ENCODE measurements around the gene SMAD6.

SMAD6 gene

DNA sequence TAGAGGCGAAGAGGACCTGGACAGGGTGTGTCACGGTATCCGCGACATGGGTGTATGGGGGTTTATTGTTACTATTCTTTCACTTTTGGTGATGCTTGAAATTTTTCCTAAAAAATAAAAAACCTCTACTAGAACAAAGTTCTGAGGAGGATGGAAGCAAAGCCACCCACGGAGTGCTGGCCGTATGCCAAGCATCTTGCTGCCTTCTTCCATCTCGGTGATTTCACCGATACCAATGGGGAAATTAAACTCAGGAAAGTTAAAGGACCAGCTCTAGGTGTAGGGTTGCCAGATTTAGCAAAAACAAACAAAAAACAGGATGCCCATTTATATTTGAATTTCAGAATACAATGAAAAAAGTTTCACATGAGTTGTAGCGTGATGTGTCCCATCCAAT is 33.9 kb downstream of the SMAD6 start:
- Histone ChIP-seq H2BK5ac (ENCODE audit: low read depth, low read length, poor library complexity) (no peak overlapping the region), H2BK12ac (ENCODE audit: low read length) (no peak overlapping the region), H3K18ac (ENCODE audit: low read length) (no peak overlapping the region), H2AFZ (ENCODE audit: insufficient read depth, low read length, poor library complexity) (no peak overlapping the region), H3K4ac (ENCODE audit: low read depth, low read length) (no peak overlapping the region), H3K27me3 (ENCODE audit: insufficient read depth, low read length) (no peaks in the 10 kb centered on the region), H4K8ac (ENCODE audit: low read depth, low read length) (no peak overlapping the region), H3K4me2 (ENCODE audit: low read length) (no peak overlapping the region), H3K9me3 (ENCODE audit: insufficient read depth, low read depth, low read length) (peaks cover 2% of the 10 kb centered on the region), H3K9ac (ENCODE audit: low read length) (no peak overlapping the region), H3K4me1 (ENCODE audit: control insufficient read depth in 1 of 2, insufficient read depth in 2 of 2, low read length in 2 of 2) (no peaks in the 10 kb centered on the region), H3K79me1 (ENCODE audit: low read length) (no peaks in the 10 kb centered on the region), H3K36me3 (ENCODE audit: control insufficient read depth in 1 of 2, insufficient read depth in 2 of 2, low read length in 2 of 2) (peaks cover 44 to 59% of the 10 kb centered on the region in 2 experiments), H2AK5ac (ENCODE audit: low read length) (no peak overlapping the region), H3K79me2 (ENCODE audit: control insufficient read depth, insufficient read depth, low read length, poor library complexity) (peaks cover 5% of the 10 kb centered on the region), H4K91ac (ENCODE audit: low read depth, low read length) (no peak overlapping the region), H3K14ac (ENCODE audit: low read length) (no peak overlapping the region), H2BK120ac (ENCODE audit: insufficient read depth, low read length, poor library complexity) (no peak overlapping the region), H3K23ac (ENCODE audit: low read length) (no peak overlapping the region), H3K4me3 (ENCODE audit: low read depth, low read length) (no peak overlapping the region), H4K12ac (ENCODE audit: low read depth, low read length) (no peak overlapping the region), H3K27ac (ENCODE audit: low read depth, low read length) (no peak overlapping the region)
- no peak for DNase-seq
- no CpG with 5 or more reads among the region's 9 CpGs for WGBS (ENCODE audit: extremely low coverage, insufficient coverage, insufficient read length)

- Histone ChIP-seq H3K27me3 (ENCODE audit: insufficient read depth, low read length) (no peaks in the 10 kb centered on the region), H3K18ac (ENCODE audit: low read length) (no peak overlapping the region), H4K12ac (ENCODE audit: low read depth, low read length) (no peak overlapping the region), H3K14ac (ENCODE audit: low read length) (no peak overlapping the region), H3K27ac (ENCODE audit: low read depth, low read length) (no peak overlapping the region), H2BK120ac (ENCODE audit: insufficient read depth, low read length, poor library complexity) (no peak overlapping the region), H3K4me3 (ENCODE audit: low read depth, low read length) (no peak overlapping the region), H2AK5ac (ENCODE audit: low read length) (no peak overlapping the region), H3K4me2 (ENCODE audit: low read length) (no peak overlapping the region), H4K8ac (ENCODE audit: low read depth, low read length) (no peak overlapping the region), H3K79me1 (ENCODE audit: low read length) (no peaks in the 10 kb centered on the region), H2BK5ac (ENCODE audit: low read depth, low read length, poor library complexity) (no peak overlapping the region), H3K23ac (ENCODE audit: low read length) (no peak overlapping the region), H3K4me1 (ENCODE audit: control insufficient read depth in 1 of 2, insufficient read depth in 2 of 2, low read length in 2 of 2) (peaks cover 0 to 2% of the 10 kb centered on the region in 2 experiments), H3K79me2 (ENCODE audit: control insufficient read depth, insufficient read depth, low read length, poor library complexity) (peaks cover 3% of the 10 kb centered on the region), H3K4ac (ENCODE audit: low read depth, low read length) (peak overlapping the region; percentile 61), H2AFZ (ENCODE audit: insufficient read depth, low read length, poor library complexity) (no peak overlapping the region), H3K9ac (ENCODE audit: low read length) (no peak overlapping the region), H4K91ac (ENCODE audit: low read depth, low read length) (no peak overlapping the region), H3K36me3 (ENCODE audit: control insufficient read depth in 1 of 2, insufficient read depth in 2 of 2, low read length in 2 of 2) (peaks cover 52 to 66% of the 10 kb centered on the region in 2 experiments), H3K9me3 (ENCODE audit: insufficient read depth, low read depth, low read length) (peaks cover 2% of the 10 kb centered on the region), H2BK12ac (ENCODE audit: low read length) (no peak overlapping the region)
- no peak for DNase-seq
- WGBS (ENCODE audit: extremely low coverage, insufficient coverage, insufficient read length): no CpG with 5 or more reads among the region's 11 CpGs
Measured at GRCh38 chr15:66737243-66738010, 35.4 kb downstream of the SMAD6 start.

GRCh38 chr15:66738116-66738515 is 36.1 kb downstream of the SMAD6 start:
- Histone ChIP-seq H3K79me1 (ENCODE audit: low read length) (no peaks in the 10 kb centered on the region), H3K4me3 (ENCODE audit: low read depth, low read length) (no peak overlapping the region), H3K23ac (ENCODE audit: low read length) (no peak overlapping the region), H3K4ac (ENCODE audit: low read depth, low read length) (no peak overlapping the region), H3K4me2 (ENCODE audit: low read length) (no peak overlapping the region), H4K12ac (ENCODE audit: low read depth, low read length) (no peak overlapping the region), H4K8ac (ENCODE audit: low read depth, low read length) (no peak overlapping the region), H3K27me3 (ENCODE audit: insufficient read depth, low read length) (no peaks in the 10 kb centered on the region), H2AFZ (ENCODE audit: insufficient read depth, low read length, poor library complexity) (no peak overlapping the region), H4K91ac (ENCODE audit: low read depth, low read length) (no peak overlapping the region), H3K36me3 (ENCODE audit: control insufficient read depth in 1 of 2, insufficient read depth in 2 of 2, low read length in 2 of 2) (peaks cover 58 to 73% of the 10 kb centered on the region in 2 experiments), H3K27ac (ENCODE audit: low read depth, low read length) (no peak overlapping the region), H2AK5ac (ENCODE audit: low read length) (no peak overlapping the region), H2BK5ac (ENCODE audit: low read depth, low read length, poor library complexity) (no peak overlapping the region), H3K14ac (ENCODE audit: low read length) (no peak overlapping the region), H3K9me3 (ENCODE audit: insufficient read depth, low read depth, low read length) (peaks cover 2% of the 10 kb centered on the region), H3K4me1 (ENCODE audit: control insufficient read depth in 1 of 2, insufficient read depth in 2 of 2, low read length in 2 of 2) (peaks cover 0 to 2% of the 10 kb centered on the region in 2 experiments), H3K18ac (ENCODE audit: low read length) (no peak overlapping the region), H3K9ac (ENCODE audit: low read length) (no peak overlapping the region), H2BK120ac (ENCODE audit: insufficient read depth, low read length, poor library complexity) (no peak overlapping the region), H2BK12ac (ENCODE audit: low read length) (no peak overlapping the region), H3K79me2 (ENCODE audit: control insufficient read depth, insufficient read depth, low read length, poor library complexity) (peaks cover 3% of the 10 kb centered on the region)
- DNase-seq: no peak
- WGBS (ENCODE audit: extremely low coverage, insufficient coverage, insufficient read length): no CpG with 5 or more reads among the region's 10 CpGs

- Histone ChIP-seq H3K4me3 (ENCODE audit: low read depth, low read length) (no peak overlapping the region), H4K12ac (ENCODE audit: low read depth, low read length) (no peak overlapping the region), H2BK12ac (ENCODE audit: low read length) (no peak overlapping the region), H3K27me3 (ENCODE audit: insufficient read depth, low read length) (no peaks in the 10 kb centered on the region), H3K23ac (ENCODE audit: low read length) (no peak overlapping the region), H3K79me1 (ENCODE audit: low read length) (no peaks in the 10 kb centered on the region), H3K14ac (ENCODE audit: low read length) (no peak overlapping the region), H2BK120ac (ENCODE audit: insufficient read depth, low read length, poor library complexity) (no peak overlapping the region), H2AK5ac (ENCODE audit: low read length) (no peak overlapping the region), H3K18ac (ENCODE audit: low read length) (no peak overlapping the region), H2BK5ac (ENCODE audit: low read depth, low read length, poor library complexity) (no peak overlapping the region), H4K8ac (ENCODE audit: low read depth, low read length) (no peak overlapping the region), H3K4me1 (ENCODE audit: control insufficient read depth in 1 of 2, insufficient read depth in 2 of 2, low read length in 2 of 2) (peaks cover 0 to 2% of the 10 kb centered on the region in 2 experiments), H3K4ac (ENCODE audit: low read depth, low read length) (no peak overlapping the region), H3K27ac (ENCODE audit: low read depth, low read length) (no peak overlapping the region), H3K9me3 (ENCODE audit: insufficient read depth, low read depth, low read length) (peaks cover 2% of the 10 kb centered on the region), H4K91ac (ENCODE audit: low read depth, low read length) (no peak overlapping the region), H3K36me3 (ENCODE audit: control insufficient read depth in 1 of 2, insufficient read depth in 2 of 2, low read length in 2 of 2) (peaks cover 59 to 74% of the 10 kb centered on the region in 2 experiments), H2AFZ (ENCODE audit: insufficient read depth, low read length, poor library complexity) (no peak overlapping the region), H3K9ac (ENCODE audit: low read length) (no peak overlapping the region), H3K79me2 (ENCODE audit: control insufficient read depth, insufficient read depth, low read length, poor library complexity) (peaks cover 3% of the 10 kb centered on the region), H3K4me2 (ENCODE audit: low read length) (no peak overlapping the region)
- no peak for DNase-seq
- no CpG with 5 or more reads among the region's 10 CpGs for WGBS (ENCODE audit: extremely low coverage, insufficient coverage, insufficient read length)
Measured at GRCh38 chr15:66738595-66738994, 36.6 kb downstream of the SMAD6 start.

Measured in trophoblast cell (in vitro differentiated cells and primary cell).